K562 treated with DMSO at 1 percent for 12 hours (cell line): ENCODE measurements around the gene CMTM8. TPM values are rescaled to one million over a fixed set of nuclear protein-coding genes. Genes with fewer than 3 reads are reported as not detected.

ENCODE experiments used
- total RNA-seq: library from RNA; unstranded; fragments of 300-600 nt; gene quantifications from 2 replicates; pipeline ENCODE4 v1.2.3, GENCODE V29; 2022; ENCODE audit not compliant: insufficient read depth

The CMTM8 gene
- total RNA-seq, result not detected in 2 replicates

GRCh38 chr3:32238453-32239306, at the start of gene CMTM8:
CMTM8 (plus strand) TSS chr3:32238680; CDS start chr3:32238973, 293 bp downstream.

GRCh38 chr3:32391643-32392535, 153.4 kb downstream of the CMTM8 start, which contains the start of gene CMTM7:
CMTM7 (plus strand) TSS chr3:32391853; CDS start chr3:32391907, 54 bp downstream.

Other genes starting within 250 kb of the CMTM8 start
- gene GPD1L, start 132.1 kb upstream of the CMTM8 start, total RNA-seq, result 7.6 and 19.7 TPM in 2 replicates
- gene CMTM7, start 153.2 kb downstream of the CMTM8 start, total RNA-seq, result 0.81 and 2.3 TPM in 2 replicates